Endometrial microvascular endothelial cells (primary cell): ENCODE data around the gene OR52K2. TPM values are rescaled to one million over a fixed set of nuclear protein-coding genes. Genes with fewer than 3 reads are reported as not detected.
"Not testable (repeated sequence)": the region's sequence is repeated elsewhere in the genome, so short reads cannot be mapped to it uniquely, and the experiment has no call there.

Experiments
- in situ Hi-C: cut with HindIII; loops from 2 replicates; pipeline ENCODE4 v1.10.0; 2017; ENCODE audit warnings: low sequenced_read_pairs, low pct_unique_long_range_greater_than_20kb; ENCODE audit errors: inconsistent ontology term
- total RNA-seq: library from RNA; depleted of rRNA; stranded (reverse); fragments of >200 nt; gene quantifications from one replicate; pipeline ENCODE4 v1.2.3, GENCODE V29; 2015; ENCODE audit errors: inconsistent ontology term

OR52K2 gene
- total RNA-seq, 1 donor from 2014 or later: not detected

DNA sequence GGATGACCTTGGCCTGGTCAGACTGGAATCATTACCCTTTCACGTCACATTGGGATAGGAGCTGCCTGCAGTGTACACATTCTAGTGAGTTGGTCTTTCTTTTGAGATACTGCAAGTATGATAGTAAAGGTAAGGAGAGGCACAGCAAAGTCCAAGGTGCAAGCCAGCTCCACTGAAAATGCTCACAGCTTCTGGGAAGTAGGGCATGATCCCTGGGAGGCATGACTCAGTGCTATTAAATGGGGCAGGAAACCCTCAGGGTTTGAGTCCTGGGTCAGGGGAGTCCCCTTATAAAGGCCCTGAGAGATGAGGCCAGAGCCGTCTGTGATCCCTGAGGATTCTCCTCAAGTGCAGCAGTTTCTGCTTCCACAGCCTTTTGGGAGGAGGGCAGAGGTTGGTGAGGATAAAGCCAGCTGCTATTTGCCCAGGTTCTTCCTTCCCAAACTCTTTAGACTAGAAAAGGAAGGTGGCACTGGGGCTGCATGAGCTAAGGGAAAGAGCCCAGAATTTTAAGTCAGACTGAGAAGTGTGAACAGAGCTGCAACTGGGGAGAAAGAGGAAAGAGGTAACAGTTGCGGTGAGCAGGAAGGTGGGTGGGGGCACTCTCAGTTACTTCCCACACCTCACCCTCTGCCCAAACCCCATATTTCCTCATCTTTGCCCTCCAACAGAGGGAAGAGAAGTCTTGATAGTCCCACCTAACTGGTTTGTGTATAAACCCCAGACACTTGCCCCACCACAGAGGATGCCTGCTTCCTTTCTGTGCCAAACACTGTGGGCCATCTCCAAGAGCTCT is 18.9 kb downstream of the OR52K2 start:
- in situ Hi-C loops: no loop called here

DNA sequence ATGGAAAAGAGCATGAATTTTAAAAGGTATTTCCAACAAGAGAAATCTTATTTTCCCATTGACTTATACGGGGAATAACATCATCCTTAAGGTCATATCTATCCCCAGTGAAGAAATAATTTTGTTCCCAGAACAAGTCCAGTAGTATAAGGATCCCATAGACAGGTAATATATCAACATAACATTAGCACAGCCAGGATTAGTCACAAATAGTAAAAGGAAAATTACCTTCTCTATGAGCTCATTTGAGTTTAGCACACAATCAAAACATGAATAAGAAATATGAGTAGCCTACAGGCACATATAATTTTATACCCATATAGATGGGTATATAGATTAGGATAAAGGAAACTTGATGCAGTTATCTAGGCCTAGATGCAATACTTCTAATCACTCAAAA is 30.5 kb downstream of the OR52K2 start:
- in situ Hi-C loops: no loop called here

DNA sequence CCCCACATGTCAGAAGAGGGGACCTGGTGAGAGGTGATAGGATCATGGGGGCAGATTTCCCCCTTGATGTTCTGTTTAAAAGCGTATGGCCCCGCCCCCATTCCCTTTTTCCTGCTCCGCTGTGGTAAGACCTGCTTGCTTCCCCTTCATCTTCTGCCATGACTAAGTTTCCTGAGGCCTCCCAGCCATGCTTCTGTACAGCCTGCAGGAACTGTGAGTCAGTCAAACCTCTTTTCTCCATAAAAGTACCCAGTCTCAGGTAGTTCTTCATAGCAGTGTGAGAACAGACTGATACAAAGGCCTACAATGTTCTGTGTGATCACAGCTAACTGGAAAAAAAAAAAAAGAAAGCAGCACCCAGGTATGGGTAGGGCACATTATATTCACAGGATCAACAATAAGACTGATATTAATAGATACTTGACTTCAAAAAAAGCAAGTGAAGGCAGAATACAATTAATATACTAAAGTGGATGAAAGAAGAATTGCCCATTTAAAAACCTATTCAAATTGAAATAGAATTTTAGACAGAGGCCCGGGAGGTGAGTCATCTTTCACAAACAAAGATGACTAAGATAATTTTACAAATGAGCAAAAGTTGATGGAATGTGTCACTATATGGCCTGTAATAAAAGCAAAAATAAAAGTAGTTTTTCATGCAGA is 31.6 kb downstream of the OR52K2 start:
- in situ Hi-C loops: no loop called here

DNA sequence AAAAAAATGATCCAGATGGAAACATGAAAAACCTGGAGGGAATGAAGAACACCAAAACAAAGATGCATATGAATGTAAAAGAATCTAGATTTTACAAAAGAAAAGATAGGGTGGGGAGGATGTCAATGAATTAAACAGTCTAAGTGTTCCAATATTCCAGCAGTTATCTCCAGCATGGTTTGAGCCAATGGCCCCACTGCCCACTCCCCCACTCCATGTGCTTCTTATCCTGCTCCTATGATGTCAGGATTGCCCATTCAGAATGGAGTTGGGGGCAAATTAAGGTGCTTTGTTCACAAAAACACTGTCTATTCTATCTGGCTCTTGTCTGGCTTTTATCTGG is 32.1 kb downstream of the OR52K2 start:
- in situ Hi-C loops: no loop called here

- in situ Hi-C loops: no loop called here
Observed at GRCh38 chr11:4482445-4482844, 33.4 kb downstream of the OR52K2 start, which contains the start of gene OR52K1. OR52K1 (plus strand) TSS chr11:4482646; CDS start chr11:4488901, 6,255 bp downstream.

GRCh38 chr11:4484310-4484709 is 35.2 kb downstream of the OR52K2 start:
- in situ Hi-C loops: no loop called here

DNA sequence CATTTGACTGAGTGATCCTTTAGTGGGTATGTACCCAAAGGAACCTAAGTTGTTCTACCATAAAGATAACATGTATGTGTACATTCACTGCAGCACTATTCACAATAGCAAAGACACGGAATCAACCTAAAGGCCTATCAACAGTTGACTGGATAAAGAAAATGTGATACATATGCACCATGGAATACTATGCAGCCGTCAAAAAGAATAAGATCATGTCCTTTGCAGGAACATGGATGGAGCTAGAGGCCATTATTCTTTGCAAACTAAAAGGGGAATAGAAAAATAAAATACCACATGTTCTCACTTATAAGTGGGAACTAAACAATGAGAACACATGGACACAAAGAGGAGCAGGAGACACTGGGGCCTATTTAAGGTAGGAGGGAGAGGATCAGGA is 42.3 kb downstream of the OR52K2 start:
- in situ Hi-C loops: not testable (repeated sequence)

GRCh38 chr11:4491878-4492606 is 42.9 kb downstream of the OR52K2 start:
- in situ Hi-C loops: no loop called here

DNA sequence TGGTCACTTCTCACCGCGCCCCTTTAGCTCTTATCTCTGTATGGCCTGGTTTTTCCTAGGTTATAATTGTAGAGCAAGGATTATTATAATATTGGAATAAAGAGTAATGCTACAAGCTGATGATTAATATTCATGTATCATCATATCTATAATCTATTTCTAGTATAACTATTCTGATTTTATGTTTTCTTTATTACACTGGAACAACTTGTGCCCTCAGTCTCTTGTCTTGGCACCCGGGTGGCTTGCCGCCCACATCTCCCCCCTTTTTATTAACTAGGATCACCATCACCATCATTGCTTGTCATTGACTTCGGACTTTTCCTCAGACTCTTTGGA is 44.4 kb downstream of the OR52K2 start:
- in situ Hi-C loops: no loop called here

GRCh38 chr11:4495487-4495886 is 46.4 kb downstream of the OR52K2 start:
- in situ Hi-C loops: no loop called here

DNA sequence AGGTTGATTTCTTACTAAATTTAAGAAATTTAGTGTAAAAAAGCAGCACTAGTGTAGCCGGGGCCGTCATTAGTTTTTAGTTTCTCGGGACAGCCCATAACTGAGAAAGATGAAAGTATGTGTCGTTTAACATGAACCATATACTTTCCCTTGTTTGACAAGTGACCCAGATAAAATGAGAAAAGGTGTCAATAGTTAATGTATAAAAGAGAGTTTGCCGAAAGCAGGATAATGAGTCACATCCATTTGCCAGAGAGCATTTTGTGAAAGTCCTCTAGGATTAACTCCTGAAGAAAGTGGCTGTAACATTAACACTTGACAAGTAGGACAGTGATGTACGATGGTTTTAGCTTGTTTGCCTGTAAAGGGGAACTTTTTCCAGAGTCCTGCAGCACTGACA is 46.9 kb downstream of the OR52K2 start:
- in situ Hi-C loops: no loop called here

- in situ Hi-C loops: no loop called here
Observed at GRCh38 chr11:4496557-4497248, 47.6 kb downstream of the OR52K2 start.

Other genes starting within 250 kb of the OR52K2 start
- not detected for gene OR52B4, start 80.9 kb upstream of the OR52K2 start, total RNA-seq
- 49.7 TPM for gene TRIM21, start 55.6 kb upstream of the OR52K2 start, total RNA-seq
- gene OR52K1, start 33.4 kb downstream of the OR52K2 start, total RNA-seq: not detected
- gene OR52M1, start 95.9 kb downstream of the OR52K2 start, total RNA-seq: not detected
- not detected for gene OR52I2, start 132.4 kb downstream of the OR52K2 start, total RNA-seq
- not detected for gene OR52I1, start 144.7 kb downstream of the OR52K2 start, total RNA-seq
- 12.9 TPM for gene TRIM68, start 158.9 kb downstream of the OR52K2 start, total RNA-seq
- gene OR51D1, start 188.2 kb downstream of the OR52K2 start, total RNA-seq: not detected
- not detected for gene OR51E1, start 194.7 kb downstream of the OR52K2 start, total RNA-seq
- gene OR51E2, start 248.6 kb downstream of the OR52K2 start, total RNA-seq: not detected